Esophagus squamous epithelium (tissue), 5 donors: ENCODE data around the gene NPM3. TPM values are rescaled to one million over a fixed set of nuclear protein-coding genes. Genes with fewer than 3 reads are reported as not detected.

Experiments
- DNase-seq: peaks from one replicate; lab custom pipeline; 2025; lab: John Stamatoyannopoulos, UW
- H3K27ac ChIP-seq, 4 donors: fragments of 200-600 bp; sonication (generic); one replicate each; pipeline ENCODE4 v1.5.1; 2016 to 2019; ENCODE audit warnings: mild to moderate bottlenecking in 1 of 4
- H3K27me3 ChIP-seq, 4 donors: fragments of 200-600 bp; sonication (generic); 1 replicate in 3 of 4; 2 replicates in 1 of 4; pipeline versions ENCODE4 v1.5.1 to v1.6.0; 2017 to 2021; ENCODE audit warnings: antibody characterized with exemption in 1 of 4
- H3K36me3 ChIP-seq, 3 donors: fragments of 200-600 bp; sonication (generic); one replicate each; pipeline ENCODE4 v1.5.1; 2016 to 2019
- H3K4me1 ChIP-seq, 3 donors: fragments of 200-600 bp; sonication (generic); one replicate each; pipeline ENCODE4 v1.5.1; 2017 to 2019
- H3K4me3 ChIP-seq, 4 donors: fragments of 200-600 bp; sonication (generic); 1 replicate in 3 of 4; 2 replicates in 1 of 4; pipeline ENCODE4 v1.5.1; 2016 to 2019; ENCODE audit warnings: mild to moderate bottlenecking in 2 of 4, moderate library complexity in 1 of 4
- H3K9me3 ChIP-seq, 3 donors: fragments of 200-600 bp; sonication (generic); one replicate each; pipeline ENCODE4 v1.5.1; 2016 to 2019
- CTCF ChIP-seq, 6 experiments: fragments of 450-650 bp in 4 of 6; fragments of 200-600 bp in 2 of 6; sonication (generic) in 2 of 6; IDR thresholded peaks; one replicate each; pipeline ENCODE4 v1.5.1; 2016 to 2019; ENCODE audit warnings: antibody characterized with exemption in 6 of 6, mild to moderate bottlenecking in 4 of 6, moderate library complexity in 4 of 6
- POLR2A ChIP-seq, 4 donors: fragments of 450-650 bp; IDR thresholded peaks; one replicate each; pipeline ENCODE4 v1.6.1; 2017; ENCODE audit warnings: antibody characterized with exemption in 4 of 4, mild to moderate bottlenecking in 4 of 4, moderate library complexity in 3 of 4
- WGBS, 2 donors: methylation state at CpG; one replicate each; pipeline ENCODE4 v1.1.5; 2018; 5-methylcytosine and 5-hydroxymethylcytosine counted together
- intact Hi-C: fragments of 100-400 bp; cut with DNase I; formaldehyde crosslinking; loops from one replicate; pipeline ENCODE4 v1.15.0; 2022
- total RNA-seq, 4 donors: library from RNA; depleted of rRNA; stranded (reverse); fragments of >200 nt; gene quantifications; one replicate each; pipeline ENCODE4 v1.1.0, GENCODE V29; 2016
- donor health status: DM: yes; HTN: yes; CAD: no.

Gene NPM3
- total RNA-seq, 4 donors from 2014 or later: 36.7 to 91.3 (median 52.2) TPM

GRCh38 chr10:101748496-101748895 is 34.8 kb downstream of the NPM3 start:
- Histone ChIP-seq H3K36me3 (no peaks in the 10 kb centered on the region), H3K4me1 (no peaks in the 10 kb centered on the region), H3K9me3 (no peaks in the 10 kb centered on the region), H3K4me3 (no peak overlapping the region), H3K27ac (no peak overlapping the region), H3K27me3 (peaks cover 0 to 17% (median 0%) of the 10 kb centered on the region in 4 donors)
- WGBS, 2 donors: 72 to 76% methylated on average over 3 of the region's 3 CpGs
- intact Hi-C loops: no loop called here
- DNase-seq: no peak
- TF ChIP-seq POLR2A (IDR thresholded peaks at IDR 0.05): no peak
- no peak for TF ChIP-seq CTCF (IDR thresholded peaks at IDR 0.05)

- Histone ChIP-seq H3K4me1 (no peaks in the 10 kb centered on the region), H3K36me3 (no peaks in the 10 kb centered on the region), H3K27ac (no peak overlapping the region), H3K27me3 (peaks cover 0 to 12% (median 0%) of the 10 kb centered on the region in 4 donors), H3K9me3 (no peaks in the 10 kb centered on the region), H3K4me3 (no peak overlapping the region)
- intact Hi-C loops: no loop called here
- TF ChIP-seq CTCF (IDR thresholded peaks at IDR 0.05) (no peak), POLR2A (IDR thresholded peaks at IDR 0.05) (no peak)
- 73% methylated on average over 9 of the region's 9 CpGs for whole genome bisulfite sequencing, 2 donors
- DNase-seq: no peak
Observed at GRCh38 chr10:101745074-101745696, 38.1 kb downstream of the NPM3 start.

- DNase-seq: no peak
- 70 to 80% methylated on average over 3 of the region's 3 CpGs for WGBS, 2 donors
- Histone ChIP-seq H3K4me3 (no peak overlapping the region), H3K27ac (no peak overlapping the region), H3K9me3 (no peaks in the 10 kb centered on the region), H3K27me3 (peaks cover 0 to 18% (median 0%) of the 10 kb centered on the region in 4 donors), H3K36me3 (no peaks in the 10 kb centered on the region), H3K4me1 (no peaks in the 10 kb centered on the region)
- TF ChIP-seq POLR2A (IDR thresholded peaks at IDR 0.05) (no peak), CTCF (IDR thresholded peaks at IDR 0.05) (no peak)
- intact Hi-C loops: no loop called here
Observed at GRCh38 chr10:101744267-101744666, 39.0 kb downstream of the NPM3 start.

GRCh38 chr10:101741938-101742337 is 41.3 kb downstream of the NPM3 start:
- Histone ChIP-seq H3K4me3 (no peak overlapping the region), H3K9me3 (no peaks in the 10 kb centered on the region), H3K27me3 (peaks cover 0 to 31% (median 0%) of the 10 kb centered on the region in 4 donors), H3K27ac (no peak overlapping the region), H3K4me1 (no peaks in the 10 kb centered on the region), H3K36me3 (no peaks in the 10 kb centered on the region)
- intact Hi-C loops: no loop called here
- WGBS, 2 donors: 48% methylated on average over 2 of the region's 2 CpGs
- no peak for DNase-seq
- TF ChIP-seq CTCF (IDR thresholded peaks at IDR 0.05) (no peak), POLR2A (IDR thresholded peaks at IDR 0.05) (no peak)

- Histone ChIP-seq H3K9me3 (no peaks in the 10 kb centered on the region), H3K27me3 (peaks cover 0 to 42% (median 0%) of the 10 kb centered on the region in 4 donors), H3K4me1 (no peaks in the 10 kb centered on the region), H3K27ac (no peak overlapping the region), H3K36me3 (no peaks in the 10 kb centered on the region), H3K4me3 (no peak overlapping the region)
- DNase-seq: no peak
- intact Hi-C loops: no loop called here
- TF ChIP-seq CTCF (IDR thresholded peaks at IDR 0.05): no peak
- no peak for TF ChIP-seq POLR2A (IDR thresholded peaks at IDR 0.05)
- 75 to 83% methylated on average over 3 of the region's 3 CpGs for WGBS, 2 donors
Observed at GRCh38 chr10:101736666-101737065, 46.6 kb downstream of the NPM3 start.
